HG03175 (cell line): ENCODE results near the gene KLHL40.

ENCODE experiments used
- ATAC-seq: cut with Tn5 transposase; IDR thresholded peaks from one replicate; pipeline ENCODE4 v1.9.1; 2021; ENCODE audit warnings: mild to moderate bottlenecking, moderate library complexity; ENCODE audit not compliant: unreplicated experiment

Gene KLHL40

DNA sequence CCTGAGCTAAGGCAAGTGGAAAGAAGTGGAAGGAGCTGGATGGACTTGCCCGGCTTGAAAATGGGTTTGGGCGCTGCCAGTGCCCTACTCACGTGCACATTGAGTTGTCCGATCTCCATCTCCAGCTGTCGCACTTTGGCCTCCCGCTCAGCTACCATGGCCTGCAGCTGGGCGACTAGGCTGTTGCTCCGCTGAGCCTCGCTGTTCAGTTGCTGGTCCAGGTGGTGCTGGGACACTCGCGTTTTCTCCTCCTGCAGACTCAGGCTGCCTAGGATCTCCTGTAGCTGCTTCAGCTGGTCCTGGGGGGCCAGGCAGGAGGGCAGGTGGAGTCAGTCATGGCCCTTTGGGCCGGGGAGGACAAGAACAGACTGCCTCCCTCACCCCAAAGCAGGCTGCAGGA lies 50.3 kb downstream of the KLHL40 start:
- no peak for ATAC-seq

- ATAC-seq: no peak
These were observed 50.7 kb downstream of the KLHL40 start for GRCh38 chr3:42736081-42736480.

- no peak for ATAC-seq
These were observed 51.2 kb downstream of the KLHL40 start for GRCh38 chr3:42736531-42736930.

- no peak for ATAC-seq
These were observed 54.2 kb downstream of the KLHL40 start for GRCh38 chr3:42739401-42740158.

DNA sequence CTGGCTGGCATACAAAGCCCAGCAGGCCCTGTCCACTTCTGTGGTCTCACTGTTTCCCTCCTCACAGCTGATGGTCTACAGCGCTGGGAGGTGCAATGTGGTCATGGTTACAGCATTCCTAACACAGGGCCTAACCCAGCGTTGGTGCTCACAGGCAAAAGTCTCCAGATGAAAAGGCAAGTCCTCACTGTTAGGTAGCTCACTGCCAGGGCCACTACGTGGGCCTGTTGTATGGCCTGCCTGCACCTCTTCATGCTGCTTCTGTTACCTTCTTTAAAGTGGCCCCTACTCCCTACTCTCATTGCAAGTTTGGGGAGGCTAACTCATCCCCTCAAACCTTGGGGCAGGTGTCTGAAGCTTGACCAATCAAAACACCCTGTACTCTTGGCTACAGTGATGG lies 56.5 kb downstream of the KLHL40 start:
- ATAC-seq: no peak
